SK-N-MC (cell line): ENCODE measurements around the gene WDR77.

Experiments used
- EZH2 ChIP-seq: fragments of 200-600 bp; sonication (generic); IDR thresholded peaks from one replicate; pipeline ENCODE4 v1.6.1; 2017; ENCODE audit warnings: antibody characterized with exemption
- FOXP2 ChIP-seq: optimal IDR thresholded peaks from 2 replicates; pipeline ENCODE3; 2011; ENCODE audit warnings: mild to moderate bottlenecking, moderate library complexity; ENCODE audit not compliant: insufficient read depth; ENCODE audit errors: extremely low read length, control extremely low read depth
- POLR2AphosphoS5 ChIP-seq: IDR thresholded peaks from 2 replicates; pipeline ENCODE4 v1.6.1; 2012; ENCODE audit warnings: mild to moderate bottlenecking, low read depth, low read length, borderline replicate concordance

- TF ChIP-seq POLR2AphosphoS5 = no peak
- no peak for TF ChIP-seq EZH2
- no peak for TF ChIP-seq FOXP2
Observed at GRCh38 chr1:111436726-111437125, 12.3 kb downstream of the WDR77 start.
